Activated CD8-positive, alpha-beta memory T cell treated with anti-CD3 and anti-CD28 coated beads for 4 hours (primary cell): ENCODE results near the gene CCNF.
"Not testable (repeated sequence)": the region's sequence is repeated elsewhere in the genome, so short reads cannot be mapped to it uniquely, and the experiment has no call there.

Experiments used
- DNase-seq, 2 donors: peaks; one replicate each; pipeline ENCODE4 v3.0.0-alpha.2; 2020; ENCODE audit warnings: low read depth in 2 of 2

Gene CCNF

DNA sequence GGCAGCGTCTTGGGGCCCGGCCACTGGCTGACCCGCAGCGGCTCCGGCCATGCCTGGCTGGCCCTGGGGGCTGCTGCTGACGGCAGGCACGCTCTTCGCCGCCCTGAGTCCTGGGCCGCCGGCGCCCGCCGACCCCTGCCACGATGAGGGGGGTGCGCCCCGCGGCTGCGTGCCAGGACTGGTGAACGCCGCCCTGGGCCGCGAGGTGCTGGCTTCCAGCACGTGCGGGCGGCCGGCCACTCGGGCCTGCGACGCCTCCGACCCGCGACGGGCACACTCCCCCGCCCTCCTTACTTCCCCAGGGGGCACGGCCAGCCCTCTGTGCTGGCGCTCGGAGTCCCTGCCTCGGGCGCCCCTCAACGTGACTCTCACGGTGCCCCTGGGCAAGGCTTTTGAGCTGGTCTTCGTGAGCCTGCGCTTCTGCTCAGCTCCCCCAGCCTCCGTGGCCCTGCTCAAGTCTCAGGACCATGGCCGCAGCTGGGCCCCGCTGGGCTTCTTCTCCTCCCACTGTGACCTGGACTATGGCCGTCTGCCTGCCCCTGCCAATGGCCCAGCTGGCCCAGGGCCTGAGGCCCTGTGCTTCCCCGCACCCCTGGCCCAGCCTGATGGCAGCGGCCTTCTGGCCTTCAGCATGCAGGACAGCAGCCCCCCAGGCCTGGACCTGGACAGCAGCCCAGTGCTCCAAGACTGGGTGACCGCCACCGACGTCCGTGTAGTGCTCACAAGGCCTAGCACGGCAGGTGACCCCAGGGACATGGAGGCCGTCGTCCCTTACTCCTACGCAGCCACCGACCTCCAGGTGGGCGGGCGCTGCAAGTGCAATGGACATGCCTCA is 42.6 kb downstream of the CCNF start:
- DNase-seq: no peak

DNA sequence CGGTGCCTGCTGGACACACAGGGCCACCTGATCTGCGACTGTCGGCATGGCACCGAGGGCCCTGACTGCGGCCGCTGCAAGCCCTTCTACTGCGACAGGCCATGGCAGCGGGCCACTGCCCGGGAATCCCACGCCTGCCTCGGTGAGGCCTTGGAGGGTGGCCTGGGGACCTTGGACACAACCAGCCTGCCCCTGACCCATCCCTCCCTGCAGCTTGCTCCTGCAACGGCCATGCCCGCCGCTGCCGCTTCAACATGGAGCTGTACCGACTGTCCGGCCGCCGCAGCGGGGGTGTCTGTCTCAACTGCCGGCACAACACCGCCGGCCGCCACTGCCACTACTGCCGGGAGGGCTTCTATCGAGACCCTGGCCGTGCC is 43.2 kb downstream of the CCNF start:
- no peak for DNase-seq

DNA sequence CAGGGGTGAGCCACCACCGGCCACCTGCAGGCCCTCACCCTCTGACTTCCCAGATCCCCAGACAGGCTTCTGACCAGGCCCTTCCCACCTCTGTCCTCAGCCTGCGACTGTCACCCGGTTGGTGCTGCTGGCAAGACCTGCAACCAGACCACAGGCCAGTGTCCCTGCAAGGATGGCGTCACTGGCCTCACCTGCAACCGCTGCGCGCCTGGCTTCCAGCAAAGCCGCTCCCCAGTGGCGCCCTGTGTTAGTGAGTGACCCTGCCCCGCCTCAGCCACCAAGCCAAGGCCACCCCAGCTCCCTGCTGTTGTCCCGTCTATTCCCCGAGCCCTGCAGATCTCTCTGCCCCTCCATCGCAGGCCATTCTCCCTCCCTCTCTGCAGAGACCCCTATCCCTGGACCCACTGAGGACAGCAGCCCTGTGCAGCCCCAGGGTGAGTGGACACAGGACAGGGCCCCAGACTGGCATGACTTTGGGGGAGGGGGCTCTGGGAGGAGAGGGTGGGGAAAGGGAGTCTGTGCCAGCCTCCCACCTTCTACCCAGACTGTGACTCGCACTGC is 43.7 kb downstream of the CCNF start:
- DNase-seq: no peak

DNA sequence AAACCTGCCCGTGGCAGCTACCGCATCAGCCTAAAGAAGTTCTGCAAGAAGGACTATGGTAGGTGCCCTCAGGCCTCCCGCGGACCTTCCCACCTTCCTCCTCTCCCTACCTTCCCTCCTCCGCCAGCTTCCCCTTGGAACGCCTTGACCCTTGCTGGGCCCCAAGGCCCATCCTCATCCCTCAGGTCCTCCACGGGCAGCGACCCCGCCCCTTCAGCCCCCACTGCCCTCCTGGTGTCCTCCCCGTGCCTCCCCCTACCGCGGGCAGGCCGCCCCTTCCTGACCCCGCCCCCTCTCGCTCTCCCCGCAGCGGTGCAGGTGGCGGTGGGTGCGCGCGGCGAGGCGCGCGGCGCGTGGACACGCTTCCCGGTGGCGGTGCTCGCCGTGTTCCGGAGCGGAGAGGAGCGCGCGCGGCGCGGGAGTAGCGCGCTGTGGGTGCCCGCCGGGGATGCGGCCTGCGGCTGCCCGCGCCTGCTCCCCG is 44.2 kb downstream of the CCNF start:
- no peak for DNase-seq

DNA sequence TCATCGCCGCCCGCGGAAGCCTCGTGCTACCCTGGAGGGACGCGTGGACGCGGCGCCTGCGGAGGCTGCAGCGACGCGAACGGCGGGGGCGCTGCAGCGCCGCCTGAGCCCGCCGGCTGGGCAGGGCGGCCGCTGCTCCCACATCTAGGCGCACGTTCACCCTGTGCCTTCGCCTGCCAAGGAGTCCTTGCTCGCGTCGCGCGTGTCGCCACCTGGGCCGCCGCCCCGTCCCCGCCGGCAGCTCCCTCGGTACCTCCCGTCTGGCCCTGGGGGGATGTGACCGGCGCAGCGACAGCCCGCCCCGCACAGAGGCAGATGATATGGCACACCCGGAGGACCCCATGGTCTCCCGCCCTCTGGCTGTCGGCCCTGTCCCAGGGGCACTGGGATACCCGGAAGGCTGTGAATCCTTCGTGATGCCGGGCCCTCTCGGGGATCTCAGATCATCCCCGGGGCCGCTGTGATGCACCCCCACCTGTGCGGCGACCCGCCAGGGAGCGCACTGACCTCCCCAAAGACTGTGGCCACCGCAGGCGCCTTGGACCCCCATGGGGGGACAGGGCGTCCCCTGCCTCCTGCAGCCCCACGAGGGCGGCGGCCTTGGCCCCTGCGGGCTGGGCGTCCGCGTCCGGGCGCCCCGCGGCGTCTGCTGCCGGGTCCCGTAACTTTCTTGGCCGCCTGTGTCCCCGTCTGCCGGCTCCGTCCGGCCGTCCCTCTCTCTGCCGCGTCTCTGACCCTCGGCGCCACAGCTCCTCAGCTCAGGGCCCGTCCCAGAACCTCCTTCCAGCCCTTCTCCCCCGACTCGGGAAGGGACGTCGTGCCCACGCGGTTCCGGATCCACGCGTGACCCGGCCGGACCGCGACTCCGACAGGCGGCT is 45.0 kb downstream of the CCNF start:
- DNase-seq: peak; percentile 12 to 14

DNA sequence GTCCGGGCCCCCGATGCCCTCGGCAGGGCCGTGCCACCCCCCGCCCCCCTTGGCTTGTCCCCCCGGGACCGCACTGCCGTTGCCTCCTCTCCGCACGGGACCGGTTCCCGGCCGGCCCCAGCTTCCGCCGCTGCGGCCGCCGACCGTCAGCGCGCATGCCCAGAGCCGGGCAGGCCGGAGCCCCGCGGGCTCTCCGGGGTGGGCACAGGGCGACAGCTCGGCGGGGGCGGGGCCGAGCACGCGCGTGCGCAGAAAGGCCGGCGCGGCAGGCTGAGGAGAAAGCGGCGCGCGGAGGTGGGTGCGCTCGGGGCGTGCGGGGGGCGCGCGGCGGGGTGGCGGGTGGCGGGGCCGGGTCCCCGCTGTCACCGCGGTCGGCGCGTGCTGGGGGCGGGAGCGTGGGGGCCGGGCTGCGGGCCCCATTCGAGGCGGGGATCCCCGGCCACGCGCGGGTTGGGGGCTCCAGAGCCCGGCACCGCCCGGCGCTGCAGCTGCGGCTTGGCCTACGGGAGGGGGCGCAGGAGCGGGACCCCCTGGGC is 45.7 kb downstream of the CCNF start, which contains the start of gene TBC1D24:
TBC1D24 (plus strand) TSS at position 251 of the 536 bp plus-strand sequence. CDS start 21,022 bp downstream, outside the sequence.
- peak; percentile 60 to 75 for DNase-seq

DNA sequence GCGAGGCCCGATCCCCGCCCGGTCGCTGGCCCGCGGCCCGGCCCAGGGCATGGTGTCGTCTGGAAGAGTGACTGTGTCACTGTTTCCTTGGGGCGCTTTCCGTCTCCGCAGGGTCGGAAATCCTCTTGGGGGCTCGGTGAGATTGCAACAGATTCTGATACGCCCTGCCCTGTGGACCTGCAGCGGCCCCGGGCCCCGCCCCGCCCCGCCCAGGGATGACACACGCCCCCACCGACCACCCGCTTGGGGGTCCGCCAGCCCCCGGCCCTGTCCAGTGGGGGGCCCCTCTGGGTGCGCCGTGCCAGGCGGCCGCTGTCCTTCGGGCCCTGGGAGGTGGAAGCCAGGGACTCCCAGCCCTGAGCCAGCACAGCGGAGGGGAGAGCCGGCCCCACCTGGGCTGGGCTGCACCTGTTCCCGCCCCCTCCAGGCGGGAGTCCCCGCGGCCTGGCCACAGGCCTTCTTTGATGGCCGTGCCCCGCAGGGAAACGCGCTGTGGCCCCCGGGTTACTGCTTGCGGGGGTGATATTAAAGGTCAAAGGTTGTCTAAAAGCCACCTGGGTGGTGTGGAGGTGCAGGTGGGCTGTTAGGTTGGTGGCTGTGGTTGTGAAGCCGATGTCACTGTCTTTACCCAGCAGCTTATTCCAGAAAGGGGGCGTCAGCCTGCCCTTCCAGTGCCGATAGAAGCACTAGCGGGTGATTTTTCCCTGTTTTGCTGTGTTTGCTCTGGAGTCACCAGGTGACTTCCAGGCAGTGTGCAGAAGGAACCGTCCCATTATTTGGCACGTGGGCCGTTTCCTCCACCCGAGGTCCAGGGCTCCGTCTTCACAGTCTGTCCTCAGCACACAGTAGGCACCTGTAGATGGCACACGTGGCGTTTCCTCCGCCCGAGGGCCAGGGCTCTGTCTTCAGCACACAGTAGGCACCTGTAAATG is 46.4 kb downstream of the CCNF start:
- peak in 1 of 2 donors; percentile 21 for DNase-seq

DNA sequence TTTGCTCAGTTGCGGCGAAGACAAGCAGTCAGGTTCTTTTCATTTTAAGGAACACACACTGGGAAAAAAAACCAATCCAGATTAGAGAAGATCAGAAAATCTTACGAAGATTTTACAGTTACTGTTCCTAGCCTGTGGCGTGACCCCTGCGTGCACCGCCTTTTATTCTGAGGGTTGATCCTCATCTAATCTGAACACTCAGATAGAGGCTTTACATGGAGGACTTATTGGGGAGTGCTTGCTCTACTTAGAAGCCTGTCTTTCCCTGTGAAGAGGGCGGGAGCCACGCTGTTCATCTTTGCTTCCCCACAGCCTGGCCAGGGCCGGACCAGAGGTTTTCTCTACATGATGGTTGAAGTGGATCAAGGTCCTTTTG is 47.1 kb downstream of the CCNF start:
- DNase-seq: no peak

DNA sequence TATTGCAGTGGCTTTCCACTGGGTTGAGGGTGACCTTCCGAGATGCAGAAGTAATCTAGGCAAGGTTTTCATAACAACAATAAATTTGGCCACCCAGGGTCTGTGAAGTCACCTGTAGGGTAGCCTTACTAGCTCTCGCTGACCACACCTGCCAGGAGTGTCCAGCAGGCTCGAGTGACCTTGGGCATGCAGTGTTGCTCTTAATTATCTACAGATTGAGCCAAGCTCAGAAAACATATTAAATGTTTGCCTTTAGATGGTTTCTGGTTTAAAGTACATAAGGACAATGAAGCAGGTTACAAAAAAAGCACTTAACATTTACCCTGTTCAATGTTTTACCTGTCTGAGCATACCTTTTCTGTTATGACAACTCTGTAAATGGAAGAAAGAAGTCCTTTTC is 47.5 kb downstream of the CCNF start:
- no peak for DNase-seq

DNA sequence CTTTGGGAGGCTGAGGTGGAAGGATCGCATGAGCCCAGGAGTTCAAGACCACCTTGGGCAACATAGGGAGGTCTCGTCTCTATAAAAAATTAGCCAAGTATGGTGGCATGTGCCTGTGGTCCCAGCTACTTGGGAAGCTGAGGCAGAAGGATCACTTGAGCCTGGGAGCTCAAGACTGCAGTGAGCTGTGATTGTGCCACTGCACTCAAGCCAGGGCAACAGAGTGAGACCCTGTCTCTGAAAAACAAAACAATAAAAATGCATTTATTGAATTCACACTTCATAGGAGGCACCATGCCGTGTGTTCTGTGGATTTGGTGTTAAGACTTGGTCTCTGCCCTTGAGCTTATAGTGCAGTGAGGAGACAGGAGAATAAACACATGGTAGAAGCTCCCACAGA is 48.1 kb downstream of the CCNF start:
- DNase-seq: no peak

DNA sequence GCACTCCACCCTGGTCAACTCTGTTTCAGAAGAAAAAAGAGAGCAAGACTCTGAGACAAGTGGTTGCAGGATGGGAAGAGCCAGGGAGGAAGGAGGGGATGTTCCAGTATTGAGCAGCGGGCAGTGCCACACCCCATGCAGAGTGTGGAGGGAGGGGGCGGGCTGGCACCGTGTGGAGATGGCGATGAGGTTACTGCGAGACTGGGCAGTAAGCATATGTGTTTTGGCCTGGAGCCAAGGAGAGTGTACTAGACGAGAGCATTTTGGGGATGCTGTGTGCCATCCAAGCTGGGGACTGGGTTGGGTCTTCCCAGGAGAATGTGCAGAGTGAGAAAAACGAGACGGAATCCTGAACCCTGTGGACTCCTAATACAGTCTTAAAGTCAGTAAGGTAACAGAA is 49.0 kb downstream of the CCNF start:
- DNase-seq: no peak

DNA sequence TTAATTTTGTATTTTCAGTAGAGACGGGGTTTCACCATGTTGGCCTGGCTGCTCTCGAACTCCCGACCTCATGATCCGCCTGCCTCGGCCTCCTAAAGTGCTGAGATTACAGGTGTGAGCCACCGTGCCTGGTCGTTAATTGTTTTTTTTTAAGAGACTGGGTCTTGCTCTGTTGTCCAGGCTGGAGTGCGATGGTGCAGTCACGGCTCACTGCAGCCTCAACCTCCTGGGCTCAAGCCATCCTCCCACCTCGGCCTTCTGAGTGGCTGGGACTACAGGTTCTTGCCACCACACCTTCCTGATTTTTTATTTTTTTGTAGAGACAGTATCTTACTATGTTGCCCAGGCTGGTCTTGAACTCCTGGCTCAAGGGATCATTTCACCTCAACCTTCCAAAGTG is 50.7 kb downstream of the CCNF start:
- DNase-seq: not testable (repeated sequence)

DNA sequence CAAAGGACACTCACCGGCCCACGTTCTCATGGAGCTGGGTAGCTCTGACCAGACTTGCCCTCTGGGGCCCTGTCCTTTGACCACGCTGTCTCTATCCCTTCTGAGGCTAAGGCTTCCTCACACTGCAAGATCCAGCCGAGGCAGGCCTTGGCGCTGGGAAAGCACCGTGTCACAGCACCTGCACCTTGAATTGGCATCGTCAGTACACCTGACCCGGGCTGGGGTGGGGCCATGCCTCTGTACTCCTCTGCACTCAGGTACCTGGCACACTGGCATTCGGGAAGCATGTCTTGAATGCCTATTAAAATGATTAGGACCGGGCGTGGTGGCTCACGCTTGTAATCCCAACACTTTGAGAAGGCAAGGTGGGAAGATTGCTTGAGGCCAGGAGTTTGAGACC is 51.7 kb downstream of the CCNF start:
- DNase-seq: no peak

DNA sequence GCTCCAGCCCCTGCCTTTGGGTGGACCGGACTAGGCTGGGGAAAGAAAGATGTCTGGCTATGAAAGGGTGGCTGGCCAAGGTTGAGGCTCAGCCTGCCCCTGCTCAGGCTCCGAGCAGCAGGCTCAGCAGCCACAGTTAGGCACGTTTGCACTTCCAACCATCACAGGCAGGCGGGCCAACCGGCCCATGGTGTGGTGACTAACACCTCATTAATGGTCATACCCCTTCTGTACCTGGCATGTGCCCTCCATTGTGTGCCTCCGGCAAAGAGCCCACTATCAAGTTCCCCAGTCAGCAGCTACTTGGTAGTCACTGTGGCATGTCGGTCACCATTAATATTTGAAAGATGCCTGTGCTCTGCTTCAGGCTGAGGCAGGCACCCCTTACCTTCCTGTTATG is 52.4 kb downstream of the CCNF start:
- no peak for DNase-seq

DNA sequence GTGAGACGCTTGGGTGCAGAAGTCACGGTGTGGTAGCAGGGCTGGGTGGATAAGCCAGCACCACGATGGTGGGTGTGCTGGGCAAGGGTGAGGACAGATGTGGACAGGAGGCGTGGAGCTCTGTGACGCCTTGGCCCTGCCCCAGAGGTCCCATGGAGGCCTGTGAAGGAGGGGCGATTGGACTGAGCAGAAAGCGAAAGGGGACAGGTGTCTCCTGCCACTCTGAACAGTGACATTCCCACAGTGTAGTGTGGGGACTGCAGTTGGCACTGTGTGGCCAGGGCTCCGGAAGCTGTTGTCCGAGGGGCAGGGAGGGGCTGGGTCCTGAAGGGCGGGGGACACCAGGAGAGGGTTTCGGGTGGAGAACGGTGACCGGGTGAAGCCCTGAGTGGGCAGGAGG is 53.0 kb downstream of the CCNF start:
- no peak for DNase-seq

DNA sequence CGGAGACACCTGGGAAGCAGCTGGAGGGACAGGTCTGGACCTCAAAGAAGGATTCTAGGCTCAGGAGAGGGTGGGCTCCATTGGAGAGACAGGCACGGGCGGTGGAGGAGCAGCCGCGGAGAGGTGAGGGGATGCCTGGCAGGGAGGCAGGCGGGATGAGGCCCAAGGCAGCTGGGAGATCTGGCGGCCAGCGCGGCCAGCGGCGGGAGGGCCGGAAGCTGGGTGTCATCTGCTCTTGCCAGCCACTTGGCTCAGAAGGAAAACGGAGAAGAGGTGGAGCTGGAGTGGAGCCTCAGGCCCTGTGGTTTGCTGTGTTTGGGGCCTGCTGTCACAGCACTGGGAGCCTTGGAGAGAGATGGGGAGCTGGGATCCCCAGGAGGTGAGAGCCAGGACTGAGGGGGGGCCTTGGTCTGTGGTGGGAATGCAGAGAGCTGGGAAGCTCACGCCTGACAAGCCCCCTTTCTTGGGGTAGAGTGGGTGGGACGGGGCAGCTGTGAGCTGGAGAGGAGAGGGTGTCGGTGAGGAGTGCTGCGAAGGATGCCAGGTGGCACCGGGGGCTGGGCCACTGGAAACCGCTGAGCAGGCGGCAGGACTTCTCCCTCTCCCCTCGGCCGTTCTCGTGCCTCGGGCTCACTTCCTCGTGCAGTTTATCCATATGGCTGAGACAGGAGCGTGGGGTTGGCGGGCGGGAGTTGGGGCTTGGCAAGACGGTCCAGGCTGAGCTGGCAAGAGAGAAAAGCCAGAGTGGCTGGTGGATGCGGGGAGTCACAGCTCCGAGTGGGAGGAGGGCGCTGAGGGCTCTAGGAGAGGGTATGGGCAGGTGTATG is 53.7 kb downstream of the CCNF start:
- DNase-seq: no peak

DNA sequence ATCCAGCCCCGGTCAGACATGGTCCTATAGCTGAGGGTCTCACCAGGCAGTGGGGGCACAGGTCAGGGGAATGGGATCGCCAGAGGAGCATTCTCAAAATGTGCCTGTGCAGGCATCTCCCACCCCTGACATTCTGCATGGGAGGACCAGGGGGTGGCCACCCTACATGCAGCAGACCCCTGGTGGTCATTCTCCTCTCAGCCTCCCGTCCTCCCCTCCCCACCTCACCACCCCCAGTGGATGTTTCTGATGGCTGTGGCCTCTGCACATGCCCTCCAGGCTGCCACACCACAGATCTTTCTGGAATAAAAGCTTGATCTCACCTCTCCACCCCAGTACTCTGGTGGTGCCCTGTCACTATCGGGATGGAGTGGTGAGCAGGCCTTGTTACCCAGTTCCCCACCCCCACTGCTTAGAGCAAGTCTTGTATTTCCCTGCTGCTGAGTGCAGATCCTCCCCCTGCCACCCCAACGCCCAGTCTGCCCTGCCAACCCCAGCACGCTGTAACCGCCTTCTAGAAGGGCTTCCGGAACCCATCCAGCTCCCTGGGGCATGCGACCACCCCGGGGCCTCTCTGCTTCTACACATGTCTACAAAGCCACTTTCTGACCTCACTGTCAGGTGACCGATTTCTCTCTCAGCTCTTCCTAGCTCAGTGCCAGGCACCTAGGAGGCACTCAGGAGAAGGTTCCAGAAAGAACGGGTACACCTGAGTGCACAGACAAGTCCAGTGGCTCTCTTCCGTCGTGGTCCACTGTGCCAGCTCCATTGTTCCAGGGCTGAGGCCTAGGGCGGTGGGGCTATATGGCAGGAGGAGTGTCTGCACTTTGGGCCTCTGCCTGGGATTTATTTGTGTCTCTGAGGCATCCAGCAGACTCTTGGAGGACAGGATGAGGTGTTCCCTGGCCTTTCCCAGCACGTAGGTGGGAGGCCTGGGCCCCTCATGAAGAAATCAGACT is 55.0 kb downstream of the CCNF start:
- DNase-seq: no peak

DNA sequence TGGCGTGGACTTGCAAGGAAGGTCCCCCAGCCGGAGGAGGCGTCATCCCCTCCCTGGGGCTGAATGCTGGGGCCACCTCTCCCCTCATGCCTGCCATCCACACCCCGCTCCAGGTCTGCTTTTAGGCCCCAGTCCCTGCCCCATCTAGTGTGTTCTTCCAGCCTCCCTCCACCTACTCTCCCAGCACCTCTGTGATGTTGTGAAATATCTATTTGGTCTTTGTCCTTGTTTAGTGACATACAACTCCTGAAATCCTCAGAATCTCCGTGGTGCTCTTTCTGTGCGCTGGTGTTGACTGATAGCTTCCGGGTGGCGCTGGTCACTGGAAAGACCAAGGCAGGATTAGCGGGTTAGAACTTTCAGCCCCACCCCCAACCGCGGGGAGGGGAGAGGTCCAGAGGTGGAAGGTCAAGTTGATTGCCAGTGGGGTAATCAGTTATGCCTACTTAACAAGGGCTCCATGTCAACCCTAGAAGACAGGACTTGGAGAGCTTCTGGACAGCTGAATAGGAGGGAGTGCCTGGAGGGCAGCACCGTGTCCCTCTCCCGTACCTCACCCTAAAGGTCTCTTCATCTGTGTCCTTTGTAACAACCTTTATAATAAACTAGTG is 55.8 kb downstream of the CCNF start:
- DNase-seq: no peak
